ENCODE results near the gene TMEFF2.

DNA sequence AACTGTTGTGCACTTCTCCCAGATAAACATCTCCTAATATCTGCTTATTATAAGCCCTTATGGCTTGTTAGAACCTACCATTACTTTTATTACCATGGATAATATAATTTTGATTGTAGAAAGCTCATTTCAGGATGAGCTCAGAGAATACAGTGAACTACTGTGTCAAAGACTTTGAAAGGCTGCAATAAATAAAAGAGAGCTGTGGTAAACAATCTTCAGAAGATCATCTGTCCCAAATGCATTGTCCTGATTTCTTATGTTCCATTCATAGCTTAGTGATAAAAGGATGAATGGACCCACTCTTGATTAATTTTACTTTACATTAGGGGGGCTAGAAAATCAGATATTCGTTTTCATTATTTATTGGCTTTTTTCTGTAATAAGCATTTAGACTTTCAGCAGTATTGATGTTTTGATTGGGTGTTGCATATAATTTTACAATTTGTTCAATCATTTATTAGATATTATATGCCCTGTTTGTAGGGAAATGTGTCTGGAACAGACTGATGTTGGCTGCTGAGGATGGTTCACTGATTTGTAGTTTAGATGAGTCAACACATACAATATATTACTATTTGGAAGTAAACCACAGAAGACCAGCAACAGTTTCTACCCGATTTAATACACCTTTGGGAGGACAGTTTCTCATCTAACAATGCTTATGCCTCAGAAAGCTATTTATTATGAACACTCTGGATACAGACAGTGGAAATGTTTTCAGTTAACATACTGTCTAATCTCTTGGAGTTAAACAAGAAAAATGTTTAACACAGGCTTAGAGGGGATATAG, 147.2 kb downstream of the TMEFF2 start:
- TF ChIP-seq DPF2 (IDR thresholded peaks at IDR 0.05) (no peak), NFYA (IDR thresholded peaks at IDR 0.05; ENCODE audit: borderline replicate concordance, low read depth, low read length) (no peak), ETV6 (conservative IDR thresholded peaks at IDR 0.05 in 1 of 2, IDR thresholded peaks at IDR 0.05 in 1 of 2; ENCODE audit: borderline replicate concordance in 1 of 2, low read depth in 1 of 2) (no peak), SIN3A (IDR thresholded peaks at IDR 0.05; ENCODE audit: low read depth, low read length) (no peak), SMAD1 (IDR thresholded peaks at IDR 0.05; ENCODE audit: low read depth, partially characterized antibody) (no peak), CREB1 (IDR thresholded peaks at IDR 0.05; ENCODE audit: low read depth) (no peak), YBX1 (IDR thresholded peaks at IDR 0.05) (no peak), NFIC (IDR thresholded peaks at IDR 0.05; ENCODE audit: low read depth, low read length) (no peak), EP300 (IDR thresholded peaks at IDR 0.05; ENCODE audit: borderline replicate concordance in 1 of 2, control insufficient read depth in 1 of 2, low read depth in 2 of 2, low read length in 2 of 2) (no peak), CHD2 (IDR thresholded peaks at IDR 0.05; ENCODE audit: borderline replicate concordance, low read depth, low read length) (no peak), POLR2A (IDR thresholded peaks at IDR 0.05; ENCODE audit: low read depth, low read length) (no peak)
- TF ChIP-seq, protein P1, sequence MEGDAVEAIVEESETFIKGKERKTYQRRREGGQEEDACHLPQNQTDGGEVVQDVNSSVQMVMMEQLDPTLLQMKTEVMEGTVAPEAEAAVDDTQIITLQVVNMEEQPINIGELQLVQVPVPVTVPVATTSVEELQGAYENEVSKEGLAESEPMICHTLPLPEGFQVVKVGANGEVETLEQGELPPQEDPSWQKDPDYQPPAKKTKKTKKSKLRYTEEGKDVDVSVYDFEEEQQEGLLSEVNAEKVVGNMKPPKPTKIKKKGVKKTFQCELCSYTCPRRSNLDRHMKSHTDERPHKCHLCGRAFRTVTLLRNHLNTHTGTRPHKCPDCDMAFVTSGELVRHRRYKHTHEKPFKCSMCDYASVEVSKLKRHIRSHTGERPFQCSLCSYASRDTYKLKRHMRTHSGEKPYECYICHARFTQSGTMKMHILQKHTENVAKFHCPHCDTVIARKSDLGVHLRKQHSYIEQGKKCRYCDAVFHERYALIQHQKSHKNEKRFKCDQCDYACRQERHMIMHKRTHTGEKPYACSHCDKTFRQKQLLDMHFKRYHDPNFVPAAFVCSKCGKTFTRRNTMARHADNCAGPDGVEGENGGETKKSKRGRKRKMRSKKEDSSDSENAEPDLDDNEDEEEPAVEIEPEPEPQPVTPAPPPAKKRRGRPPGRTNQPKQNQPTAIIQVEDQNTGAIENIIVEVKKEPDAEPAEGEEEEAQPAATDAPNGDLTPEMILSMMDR (IDR thresholded peaks at IDR 0.05 in 2 of 3, conservative IDR thresholded peaks at IDR 0.05 in 1 of 3; ENCODE audit: control insufficient read depth in 2 of 3, extremely low read depth in 1 of 3, insufficient read depth in 1 of 3, low read depth in 3 of 3, low read length in 3 of 3): no peak
